Endodermal cell (in vitro differentiated cells): Measurements from ENCODE around the gene OTULIN. TPM values are rescaled to one million over a fixed set of nuclear protein-coding genes. Genes with fewer than 3 reads are reported as not detected.
A peak's percentile ranks its signal among the peaks of the same experiment; 100 is the strongest.

ENCODE experiments used
- DNase-seq: peaks from one replicate; pipeline ENCODE4 v3.0.0-alpha.2; 2017
- H3K27ac ChIP-seq: 2 replicates; pipeline ENCODE4 v1.5.1; 2013; ENCODE audit warnings: mild to moderate bottlenecking, low read depth, low read length, moderate library complexity
- H3K27me3 ChIP-seq: 2 replicates; pipeline ENCODE4 v1.6.1; 2013; ENCODE audit warnings: mild to moderate bottlenecking, low read length, moderate library complexity; ENCODE audit not compliant: insufficient read depth, control insufficient read depth, poor library complexity, severe bottlenecking
- H3K36me3 ChIP-seq: 2 replicates; pipeline ENCODE4 v1.7.0; 2013; ENCODE audit warnings: mild to moderate bottlenecking, low read length, moderate library complexity; ENCODE audit not compliant: control insufficient read depth, insufficient read depth
- H3K4me1 ChIP-seq: one replicate; pipeline ENCODE4 v1.7.0; 2013; ENCODE audit warnings: low read length; ENCODE audit not compliant: control insufficient read depth, insufficient read depth
- H3K4me3 ChIP-seq: 2 replicates; pipeline ENCODE4 v1.5.1; 2013; ENCODE audit warnings: mild to moderate bottlenecking, low read length, moderate library complexity
- H3K9ac ChIP-seq: 2 replicates; pipeline ENCODE4 v1.6.1; 2013; ENCODE audit warnings: mild to moderate bottlenecking, low read length, moderate library complexity; ENCODE audit not compliant: poor library complexity, severe bottlenecking; ENCODE audit errors: extremely low read depth
- H3K9me3 ChIP-seq: 2 replicates; pipeline ENCODE4 v1.6.1; 2013; ENCODE audit warnings: mild to moderate bottlenecking, low read length, moderate library complexity; ENCODE audit not compliant: control insufficient read depth
- H3K27ac Mint-ChIP-seq: 2 replicates; pipeline ENCODE4 v1.8.0; 2020; ENCODE audit warnings: mixed read lengths
- H3K27me3 Mint-ChIP-seq: 2 replicates; pipeline ENCODE4 v1.8.0; 2021; ENCODE audit warnings: mild to moderate bottlenecking, mixed read lengths; ENCODE audit not compliant: insufficient read depth
- H3K36me3 Mint-ChIP-seq: 2 replicates; pipeline ENCODE4 v1.8.0; 2020; ENCODE audit warnings: low read depth, mixed read lengths
- H3K4me1 Mint-ChIP-seq: 2 replicates; pipeline ENCODE4 v1.8.0; 2020; ENCODE audit warnings: mixed read lengths
- H3K4me3 Mint-ChIP-seq: 2 replicates; pipeline ENCODE4 v1.8.0; 2020; ENCODE audit warnings: mild to moderate bottlenecking, moderate library complexity, mixed read lengths
- H3K9me3 Mint-ChIP-seq: 2 replicates; pipeline ENCODE4 v1.8.0; 2020; ENCODE audit warnings: mild to moderate bottlenecking, mixed read lengths
- CTCF ChIP-seq: fragments of 200-600 bp; sonication (generic); conservative IDR thresholded peaks from 2 replicates; pipeline ENCODE4 v1.5.0; 2021; ENCODE audit warnings: antibody characterized with exemption, mild to moderate bottlenecking
- WGBS, 2 experiments: methylation state at CpG; one replicate each; pipeline versions ENCODE4 v1.1.5 to v1.1.7; 2013; ENCODE audit warnings: missing lambda C conversion rate in 2 of 2, mixed read lengths in 1 of 2; ENCODE audit not compliant: insufficient coverage in 1 of 2, insufficient read length in 1 of 2; 5-methylcytosine and 5-hydroxymethylcytosine counted together
- total RNA-seq, 2 donors: library from RNA; stranded (reverse); fragmentation: NEBNext Ultra II Directional in 1 of 2; extraction: Animal tissue kit (Norgen Biotek cat#: 25700) in 1 of 2; gene quantifications; 2 replicates in 1 of 2; 3 replicates in 1 of 2; pipeline ENCODE4 v1.2.1, GENCODE V29; 2021

OTULIN gene
- total RNA-seq, 2 donors from 2014 or later, result 36.4 to 43.2 TPM

- Mint-ChIP-seq H3K27me3 (no peaks in the 10 kb centered on the region), H3K4me1 (peaks cover 2% of the 10 kb centered on the region)
- WGBS, 2 experiments, result 95 to 96% methylated on average over 13 of the region's 13 CpGs
Measured at GRCh38 chr5:14741131-14741530, 76.6 kb downstream of the OTULIN start.

GRCh38 chr5:14741801-14742440 is 77.4 kb downstream of the OTULIN start:
- no peak overlapping the region for H3K27ac Mint-ChIP-seq

More at GRCh38 chr5:14741131-14741530, 76.6 kb downstream of the OTULIN start:
- no peaks in the 10 kb centered on the region for H3K9me3 ChIP-seq
- Mint-ChIP-seq H3K27ac (no peak overlapping the region), H3K4me3 (no peak overlapping the region), H3K9me3 (no peaks in the 10 kb centered on the region), H3K36me3 (peaks cover 3% of the 10 kb centered on the region)
- no peak for TF ChIP-seq CTCF
- no peak for DNase-seq
- no peaks in the 10 kb centered on the region for H3K4me1 ChIP-seq
- no peaks in the 10 kb centered on the region for H3K27me3 ChIP-seq
- H3K27ac ChIP-seq, result no peak overlapping the region
- no peak overlapping the region for H3K4me3 ChIP-seq
- H3K9ac ChIP-seq, result no peak overlapping the region
- H3K36me3 ChIP-seq, result peaks cover 8% of the 10 kb centered on the region

DNA sequence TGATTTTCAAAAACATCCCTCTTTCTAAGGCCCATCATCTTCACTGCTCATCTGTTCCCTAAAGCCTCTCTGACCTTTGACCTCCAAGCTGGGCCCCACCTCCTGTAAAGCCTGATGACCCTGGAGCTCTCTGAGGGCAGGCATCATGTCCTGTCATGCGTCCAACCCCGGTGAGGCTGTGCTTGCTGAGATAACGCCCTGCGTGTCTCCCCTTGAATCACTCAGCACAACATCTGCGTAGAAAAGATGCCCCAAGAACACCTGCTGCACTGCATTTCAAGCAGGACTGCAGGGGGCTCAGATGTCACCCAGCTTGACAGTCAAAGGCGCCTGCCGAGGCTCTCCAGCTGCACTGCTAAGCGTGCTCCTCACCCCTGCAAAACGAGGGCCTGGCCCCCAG is 78.0 kb downstream of the OTULIN start:
- TF ChIP-seq CTCF, result no peak
- no peak overlapping the region for H3K27ac ChIP-seq
- H3K9me3 ChIP-seq, result no peaks in the 10 kb centered on the region
- H3K4me1 Mint-ChIP-seq, result peaks cover 2% of the 10 kb centered on the region
- no peaks in the 10 kb centered on the region for H3K27me3 Mint-ChIP-seq
- H3K9me3 Mint-ChIP-seq, result no peaks in the 10 kb centered on the region
- no peak overlapping the region for H3K4me3 Mint-ChIP-seq
- no peak overlapping the region for H3K9ac ChIP-seq
- peaks cover 3% of the 10 kb centered on the region for H3K36me3 Mint-ChIP-seq
- no peaks in the 10 kb centered on the region for H3K4me1 ChIP-seq
- WGBS, 2 experiments, result 92 to 100% methylated on average over 8 to 9 of the region's 9 CpGs
- no peak overlapping the region for H3K27ac Mint-ChIP-seq
- H3K36me3 ChIP-seq, result peaks cover 8% of the 10 kb centered on the region
- no peaks in the 10 kb centered on the region for H3K27me3 ChIP-seq
- no peak for DNase-seq
- H3K4me3 ChIP-seq, result no peak overlapping the region

More at GRCh38 chr5:14741801-14742440, 77.4 kb downstream of the OTULIN start:
- H3K9ac ChIP-seq, result no peak overlapping the region
- no peaks in the 10 kb centered on the region for H3K27me3 ChIP-seq
- peaks cover 8% of the 10 kb centered on the region for H3K36me3 ChIP-seq
- 91 to 92% methylated on average over 9 to 11 of the region's 11 CpGs for WGBS, 2 experiments
- H3K9me3 Mint-ChIP-seq, result no peaks in the 10 kb centered on the region
- H3K4me1 ChIP-seq, result no peaks in the 10 kb centered on the region
- no peaks in the 10 kb centered on the region for H3K9me3 ChIP-seq
- peak overlapping the region; percentile 15 for H3K27ac ChIP-seq
- TF ChIP-seq CTCF, result no peak
- H3K4me1 Mint-ChIP-seq, result peaks cover 2% of the 10 kb centered on the region
- H3K36me3 Mint-ChIP-seq, result peaks cover 3% of the 10 kb centered on the region
- no peak overlapping the region for H3K4me3 Mint-ChIP-seq
- no peaks in the 10 kb centered on the region for H3K27me3 Mint-ChIP-seq
- no peak for DNase-seq
- no peak overlapping the region for H3K4me3 ChIP-seq
